Trophoblast cell (in vitro differentiated cells and primary cell): ENCODE data around the gene OR10H5.
"Not testable (repeated sequence)": the region's sequence is repeated elsewhere in the genome, so short reads cannot be mapped to it uniquely, and the experiment has no call there.

Experiments used
- DNase-seq, 2 donors: peaks; one replicate each; pipeline ENCODE4 v3.0.0-alpha.2; 2016
- H2AFZ ChIP-seq: 2 replicates; pipeline ENCODE4 v1.6.1; 2013; ENCODE audit warnings: low read length, moderate library complexity, mild to moderate bottlenecking; ENCODE audit not compliant: insufficient read depth, poor library complexity
- H2AK5ac ChIP-seq: 2 replicates; pipeline ENCODE4 v1.6.1; 2013; ENCODE audit warnings: mild to moderate bottlenecking, low read length
- H2BK120ac ChIP-seq: 2 replicates; pipeline ENCODE4 v1.6.1; 2013; ENCODE audit warnings: low read length, mild to moderate bottlenecking, moderate library complexity; ENCODE audit not compliant: insufficient read depth, poor library complexity
- H2BK12ac ChIP-seq: 2 replicates; pipeline ENCODE4 v1.6.1; 2013; ENCODE audit warnings: mild to moderate bottlenecking, low read length, moderate library complexity
- H2BK5ac ChIP-seq: 2 replicates; pipeline ENCODE4 v1.6.1; 2013; ENCODE audit warnings: low read length, low read depth, moderate library complexity, mild to moderate bottlenecking; ENCODE audit not compliant: poor library complexity
- H3K14ac ChIP-seq: 2 replicates; pipeline ENCODE4 v1.6.1; 2013; ENCODE audit warnings: mild to moderate bottlenecking, low read length
- H3K18ac ChIP-seq: 2 replicates; pipeline ENCODE4 v1.6.1; 2013; ENCODE audit warnings: mild to moderate bottlenecking, low read length
- H3K23ac ChIP-seq: 2 replicates; pipeline ENCODE4 v1.6.1; 2013; ENCODE audit warnings: low read length
- H3K27ac ChIP-seq: 2 replicates; pipeline ENCODE4 v1.5.1; 2013; ENCODE audit warnings: low read depth, mild to moderate bottlenecking, inconsistent platforms, low read length, moderate library complexity
- H3K27me3 ChIP-seq: 2 replicates; pipeline ENCODE4 v1.6.1; 2013; ENCODE audit warnings: inconsistent platforms, mild to moderate bottlenecking, low read length, moderate library complexity; ENCODE audit not compliant: insufficient read depth
- H3K36me3 ChIP-seq, 2 experiments: 1 replicate in 1 of 2; 2 replicates in 1 of 2; pipeline ENCODE4 v1.6.1; 2013; ENCODE audit warnings: low read length in 2 of 2, mild to moderate bottlenecking in 2 of 2, moderate library complexity in 1 of 2; ENCODE audit not compliant: insufficient read depth in 2 of 2, control insufficient read depth in 1 of 2
- H3K4ac ChIP-seq: 2 replicates; pipeline ENCODE4 v1.6.1; 2013; ENCODE audit warnings: low read depth, mild to moderate bottlenecking, low read length, moderate library complexity
- H3K4me1 ChIP-seq, 2 experiments: 1 replicate in 1 of 2; 2 replicates in 1 of 2; pipeline ENCODE4 v1.6.1; 2013; ENCODE audit warnings: low read length in 2 of 2, mild to moderate bottlenecking in 2 of 2, moderate library complexity in 1 of 2; ENCODE audit not compliant: insufficient read depth in 2 of 2, control insufficient read depth in 1 of 2
- H3K4me2 ChIP-seq: 2 replicates; pipeline ENCODE4 v1.6.1; 2013; ENCODE audit warnings: inconsistent platforms, mild to moderate bottlenecking, low read length, moderate library complexity
- H3K4me3 ChIP-seq: 2 replicates; pipeline ENCODE4 v1.5.1; 2013; ENCODE audit warnings: mild to moderate bottlenecking, low read depth, low read length, inconsistent platforms
- H3K79me1 ChIP-seq: one replicate; pipeline ENCODE4 v1.6.1; 2013; ENCODE audit warnings: low read length
- H3K79me2 ChIP-seq: 2 replicates; pipeline ENCODE4 v1.6.1; 2013; ENCODE audit warnings: low read length, mild to moderate bottlenecking; ENCODE audit not compliant: control insufficient read depth, insufficient read depth, poor library complexity
- H3K9ac ChIP-seq: 2 replicates; pipeline ENCODE4 v1.6.1; 2013; ENCODE audit warnings: mild to moderate bottlenecking, low read length
- H3K9me3 ChIP-seq: 2 replicates; pipeline ENCODE4 v1.6.1; 2013; ENCODE audit warnings: low read depth, mild to moderate bottlenecking, control low read depth, inconsistent platforms, low read length; ENCODE audit not compliant: insufficient read depth
- H4K12ac ChIP-seq: 2 replicates; pipeline ENCODE4 v1.6.1; 2013; ENCODE audit warnings: low read depth, mild to moderate bottlenecking, low read length, moderate library complexity
- H4K8ac ChIP-seq: 2 replicates; pipeline ENCODE4 v1.6.1; 2013; ENCODE audit warnings: low read depth, mild to moderate bottlenecking, low read length, moderate library complexity
- H4K91ac ChIP-seq: one replicate; pipeline ENCODE4 v1.6.1; 2013; ENCODE audit warnings: low read depth, mild to moderate bottlenecking, low read length, moderate library complexity
- WGBS: extraction: QIAGEN DNeasy Blood & Tissue Kit; methylation state at CpG from one replicate; pipeline ENCODE4 v1.1.7; 2013; ENCODE audit warnings: missing lambda C conversion rate; ENCODE audit not compliant: insufficient read length, insufficient coverage; ENCODE audit errors: extremely low coverage; 5-methylcytosine and 5-hydroxymethylcytosine counted together

The OR10H5 gene

GRCh38 chr19:15780610-15781418, 6.6 kb upstream of the OR10H5 start:
- no peak overlapping the region for H3K4me2 ChIP-seq
- no peak overlapping the region for H3K4ac ChIP-seq
- no CpG with 5 or more reads among the region's 7 CpGs for WGBS
- H3K4me3 ChIP-seq: no peak overlapping the region
- H4K8ac ChIP-seq: no peak overlapping the region
- H3K18ac ChIP-seq: no peak overlapping the region
- no peak overlapping the region for H2BK5ac ChIP-seq
- no peaks in the 10 kb centered on the region for H3K4me1 ChIP-seq
- H3K79me1 ChIP-seq: no peaks in the 10 kb centered on the region
- no peak overlapping the region for H4K91ac ChIP-seq
- H3K36me3 ChIP-seq: no peaks in the 10 kb centered on the region
- no peak overlapping the region for H2BK120ac ChIP-seq
- H3K27me3 ChIP-seq: no peaks in the 10 kb centered on the region
- no peak overlapping the region for H4K12ac ChIP-seq
- H3K79me2 ChIP-seq: no peaks in the 10 kb centered on the region
- H3K27ac ChIP-seq: no peak overlapping the region
- H2AFZ ChIP-seq: no peak overlapping the region
- no peak overlapping the region for H3K14ac ChIP-seq
- no peak overlapping the region for H2BK12ac ChIP-seq
- no peak overlapping the region for H3K9ac ChIP-seq
- peaks cover 52% of the 10 kb centered on the region for H3K9me3 ChIP-seq
- H3K23ac ChIP-seq: no peak overlapping the region
- DNase-seq: no peak
- no peak overlapping the region for H2AK5ac ChIP-seq

GRCh38 chr19:15781661-15782060, 5.8 kb upstream of the OR10H5 start:
- Histone ChIP-seq H2BK12ac (no peak overlapping the region), H2AK5ac (no peak overlapping the region), H3K18ac (no peak overlapping the region), H3K9me3 (peaks cover 46% of the 10 kb centered on the region), H3K4me1 (no peaks in the 10 kb centered on the region), H3K23ac (no peak overlapping the region), H4K91ac (no peak overlapping the region), H3K27me3 (no peaks in the 10 kb centered on the region), H3K79me1 (no peaks in the 10 kb centered on the region), H3K4me3 (peak overlapping the region; percentile 47), H2BK5ac (no peak overlapping the region), H4K12ac (no peak overlapping the region), H2BK120ac (no peak overlapping the region), H3K9ac (no peak overlapping the region), H4K8ac (no peak overlapping the region), H3K14ac (no peak overlapping the region), H3K4ac (no peak overlapping the region), H2AFZ (no peak overlapping the region), H3K36me3 (no peaks in the 10 kb centered on the region), H3K27ac (no peak overlapping the region), H3K4me2 (no peak overlapping the region), H3K79me2 (no peaks in the 10 kb centered on the region)
- no CpG with 5 or more reads among the region's 5 CpGs for WGBS
- DNase-seq: no peak

- H4K12ac ChIP-seq: no peak overlapping the region
- H3K79me2 ChIP-seq: no peaks in the 10 kb centered on the region
- no CpG with 5 or more reads among the region's 3 CpGs for WGBS
- no peak overlapping the region for H3K23ac ChIP-seq
- H3K4me3 ChIP-seq: no peak overlapping the region
- H3K79me1 ChIP-seq: no peaks in the 10 kb centered on the region
- H4K8ac ChIP-seq: no peak overlapping the region
- no peak overlapping the region for H2BK12ac ChIP-seq
- no peak overlapping the region for H2BK5ac ChIP-seq
- DNase-seq: no peak
- H4K91ac ChIP-seq: no peak overlapping the region
- peaks cover 44% of the 10 kb centered on the region for H3K9me3 ChIP-seq
- no peak overlapping the region for H2BK120ac ChIP-seq
- H3K27ac ChIP-seq: no peak overlapping the region
- no peak overlapping the region for H3K4me2 ChIP-seq
- no peaks in the 10 kb centered on the region for H3K4me1 ChIP-seq
- no peak overlapping the region for H3K9ac ChIP-seq
- no peak overlapping the region for H3K18ac ChIP-seq
- no peak overlapping the region for H3K4ac ChIP-seq
- no peak overlapping the region for H2AK5ac ChIP-seq
- H3K14ac ChIP-seq: no peak overlapping the region
- no peaks in the 10 kb centered on the region for H3K27me3 ChIP-seq
- no peaks in the 10 kb centered on the region for H3K36me3 ChIP-seq
- no peak overlapping the region for H2AFZ ChIP-seq
Measured at GRCh38 chr19:15782211-15782610, 5.2 kb upstream of the OR10H5 start.

- H3K9ac ChIP-seq, H2AK5ac ChIP-seq, H3K27ac ChIP-seq, H3K4me2 ChIP-seq, H4K8ac ChIP-seq, H3K18ac ChIP-seq, H3K36me3 ChIP-seq, H4K91ac ChIP-seq, H3K79me2 ChIP-seq, H2AFZ ChIP-seq, H3K14ac ChIP-seq, H3K4me1 ChIP-seq, H4K12ac ChIP-seq, H3K23ac ChIP-seq, H2BK12ac ChIP-seq, H2BK120ac ChIP-seq, H3K4me3 ChIP-seq, H2BK5ac ChIP-seq, H3K27me3 ChIP-seq, H3K79me1 ChIP-seq, DNase-seq, H3K4ac ChIP-seq: not testable (repeated sequence)
- no CpG with 5 or more reads among the region's 7 CpGs for WGBS
- H3K9me3 ChIP-seq: peaks cover 43% of the 10 kb centered on the region
Measured at GRCh38 chr19:15782896-15783295, 4.6 kb upstream of the OR10H5 start.
